NCI-H1417 treated with DMSO at 0.1 percent for 48 hours (cell line): Measurements from ENCODE around the gene TNNT1.

Experiments used
- DNase-seq: peaks from one replicate; lab custom pipeline; 2025; lab: John Stamatoyannopoulos, UW

Gene TNNT1

DNA sequence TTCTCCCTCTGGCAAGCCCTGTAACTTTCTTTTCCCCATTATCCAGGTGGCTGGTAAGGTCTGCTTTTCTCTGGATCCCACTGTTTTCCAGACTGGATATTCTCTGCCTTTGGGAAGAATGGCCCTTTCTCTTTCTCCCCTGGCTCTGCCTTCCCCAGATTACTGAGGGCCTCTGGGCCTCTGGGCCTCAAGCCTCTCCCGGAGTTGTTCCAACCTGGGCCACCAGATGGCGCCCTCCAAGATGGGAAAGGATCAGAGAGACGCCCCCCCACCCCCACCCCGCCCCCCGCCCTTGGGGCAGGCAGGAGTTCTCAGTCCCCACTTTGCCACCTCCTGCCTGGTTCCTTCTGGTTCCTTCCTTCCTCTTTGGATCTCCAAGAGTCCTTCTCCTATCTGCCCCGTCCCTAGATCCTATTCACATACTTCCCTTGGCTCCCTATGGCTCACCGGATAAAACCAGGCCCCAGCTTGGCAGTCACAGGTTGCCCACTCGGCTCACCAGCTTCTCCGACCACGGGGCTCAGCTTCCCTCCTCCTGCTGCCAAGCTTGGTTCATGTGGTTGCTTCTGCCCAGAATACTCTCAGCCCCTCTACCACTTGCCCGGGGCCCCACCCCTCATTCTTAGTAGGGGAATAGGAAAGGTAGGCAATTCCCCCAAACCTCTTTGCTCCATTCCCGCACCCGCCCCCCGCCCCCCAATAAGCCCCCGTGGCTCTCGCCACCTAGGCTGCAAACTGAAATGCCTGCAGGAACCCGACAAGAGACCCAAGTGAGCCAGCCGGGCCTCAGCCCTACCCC is 60.3 kb downstream of the TNNT1 start:
- DNase-seq = no peak

DNA sequence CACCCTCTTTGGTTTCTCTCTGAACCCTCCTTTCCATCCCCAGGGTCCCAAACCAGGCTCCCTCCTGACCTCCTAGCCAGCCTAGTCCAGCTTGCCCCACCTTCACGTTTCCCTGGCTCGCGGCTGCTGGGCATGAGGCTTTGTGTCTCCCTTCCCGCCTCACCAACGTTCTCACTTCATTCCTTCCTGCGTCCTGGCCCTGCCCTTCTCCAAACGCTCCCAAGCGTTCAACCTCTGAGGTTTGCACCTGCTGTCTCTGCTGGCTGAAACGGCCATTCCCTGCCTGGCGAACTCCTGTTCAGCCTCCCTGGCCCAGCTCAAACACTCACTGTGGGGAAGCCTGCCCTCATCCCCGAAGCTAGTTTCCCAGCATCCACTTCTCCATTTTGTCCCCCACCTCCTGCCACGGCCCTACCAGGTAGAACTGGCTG is 61.0 kb downstream of the TNNT1 start:
- no peak for DNase-seq

DNA sequence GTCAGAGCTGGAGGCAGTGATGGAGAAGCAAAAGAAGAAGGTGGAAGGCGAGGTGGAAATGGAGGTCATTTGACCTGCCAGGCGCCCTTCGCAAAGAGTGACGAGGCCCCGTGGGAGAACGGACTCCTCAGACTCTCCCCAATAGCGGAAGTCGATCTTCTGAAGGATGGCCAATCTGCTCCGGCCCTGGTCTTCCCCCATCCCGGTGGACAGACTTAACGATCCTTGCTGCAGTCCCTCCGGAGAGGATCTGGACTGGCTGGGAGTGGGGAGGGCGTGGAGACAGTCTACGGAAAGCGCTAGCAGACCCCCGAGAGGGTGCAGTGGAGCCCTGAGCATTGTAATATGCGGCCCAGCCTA is 61.5 kb downstream of the TNNT1 start:
- DNase-seq = no peak

DNA sequence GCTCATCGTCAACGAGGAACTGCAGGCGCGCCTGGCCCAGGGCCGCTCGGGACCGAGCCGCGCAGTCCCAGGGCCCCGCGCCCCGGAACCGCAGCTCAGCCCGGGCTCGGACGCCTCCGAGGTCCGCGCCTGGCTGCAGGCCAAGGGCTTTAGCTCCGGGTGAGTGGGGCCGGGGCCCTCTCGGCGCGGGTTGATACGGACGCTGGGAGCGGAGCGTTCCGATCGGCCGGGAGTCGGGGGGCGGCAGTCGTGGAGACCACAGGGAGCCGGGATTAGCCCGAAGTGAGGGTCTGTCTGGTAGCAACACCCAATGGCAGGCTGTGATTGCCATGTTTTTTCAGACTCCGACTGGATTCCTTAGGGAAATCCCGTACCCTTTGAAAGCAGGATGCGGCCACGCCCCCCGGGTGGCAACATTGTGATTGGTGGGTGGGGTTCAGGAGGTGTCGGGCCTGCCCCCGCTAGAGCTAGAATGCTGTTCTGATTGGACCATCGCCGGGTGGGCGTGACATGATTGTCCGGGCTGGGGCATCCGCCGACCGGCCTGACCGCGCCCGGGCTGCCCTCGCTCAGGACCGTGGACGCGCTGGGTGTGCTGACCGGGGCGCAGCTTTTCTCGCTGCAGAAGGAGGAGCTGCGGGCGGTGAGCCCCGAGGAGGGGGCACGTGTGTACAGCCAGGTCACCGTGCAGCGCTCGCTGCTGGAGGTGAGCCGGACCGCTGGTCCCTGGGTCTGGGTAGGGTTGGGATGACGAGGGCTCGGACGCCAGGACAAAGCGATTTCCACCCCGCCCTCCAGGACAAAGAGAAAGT is 62.1 kb downstream of the TNNT1 start:
- DNase-seq = no peak

DNA sequence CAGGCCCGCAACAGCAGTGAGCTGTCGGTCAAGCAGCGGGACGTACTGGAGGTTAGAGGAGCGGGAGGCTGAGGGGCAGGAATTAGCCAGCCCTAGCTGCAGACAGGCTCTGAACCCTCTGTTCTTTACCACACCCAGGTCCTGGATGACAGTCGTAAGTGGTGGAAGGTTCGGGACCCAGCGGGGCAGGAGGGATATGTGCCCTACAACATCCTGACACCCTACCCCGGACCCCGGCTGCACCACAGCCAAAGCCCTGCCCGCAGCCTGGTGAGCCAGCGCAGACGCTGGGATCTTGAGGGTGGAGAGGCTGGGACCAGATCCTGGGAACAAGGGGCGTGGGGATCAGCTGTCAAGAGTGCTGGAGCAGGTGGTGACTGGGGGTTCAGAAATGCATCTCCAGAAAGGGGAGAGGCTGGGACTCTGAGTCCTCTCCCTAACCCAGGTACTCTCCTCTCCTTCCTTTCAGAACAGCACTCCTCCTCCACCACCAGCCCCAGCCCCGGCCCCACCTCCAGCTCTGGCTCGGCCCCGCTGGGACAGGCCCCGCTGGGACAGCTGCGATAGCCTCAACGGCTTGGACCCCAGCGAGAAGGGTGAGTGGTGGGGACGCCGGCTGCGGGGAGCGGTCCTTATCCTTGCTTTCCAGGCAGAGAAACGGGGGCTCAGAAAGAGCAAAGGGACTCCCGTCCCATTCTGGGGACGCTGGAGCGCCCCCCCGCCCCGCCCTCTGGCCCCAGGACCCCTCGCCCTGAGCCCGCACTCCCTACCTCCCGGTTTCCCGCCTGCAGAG is 62.9 kb downstream of the TNNT1 start:
- no peak for DNase-seq

DNA sequence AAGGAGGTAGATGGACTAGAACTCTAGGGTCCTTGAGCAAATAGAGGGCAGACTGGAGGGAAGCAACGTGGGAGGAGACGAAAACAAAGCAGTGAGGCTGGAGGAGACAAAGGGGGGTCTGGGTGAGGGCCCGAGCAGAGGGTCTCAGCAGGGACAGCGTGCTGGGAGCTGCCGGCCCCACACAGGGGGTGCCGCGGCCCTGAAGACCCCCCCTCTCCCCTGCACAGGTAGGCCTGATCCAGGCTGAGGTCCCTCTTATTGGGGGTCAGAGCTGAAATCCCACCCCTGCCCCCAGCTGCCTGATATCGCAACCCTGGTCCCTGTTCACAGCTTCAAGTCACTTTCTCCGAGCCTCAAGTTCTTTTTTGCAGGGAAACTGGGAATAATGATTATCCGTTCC is 64.6 kb downstream of the TNNT1 start:
- DNase-seq = no peak

DNA sequence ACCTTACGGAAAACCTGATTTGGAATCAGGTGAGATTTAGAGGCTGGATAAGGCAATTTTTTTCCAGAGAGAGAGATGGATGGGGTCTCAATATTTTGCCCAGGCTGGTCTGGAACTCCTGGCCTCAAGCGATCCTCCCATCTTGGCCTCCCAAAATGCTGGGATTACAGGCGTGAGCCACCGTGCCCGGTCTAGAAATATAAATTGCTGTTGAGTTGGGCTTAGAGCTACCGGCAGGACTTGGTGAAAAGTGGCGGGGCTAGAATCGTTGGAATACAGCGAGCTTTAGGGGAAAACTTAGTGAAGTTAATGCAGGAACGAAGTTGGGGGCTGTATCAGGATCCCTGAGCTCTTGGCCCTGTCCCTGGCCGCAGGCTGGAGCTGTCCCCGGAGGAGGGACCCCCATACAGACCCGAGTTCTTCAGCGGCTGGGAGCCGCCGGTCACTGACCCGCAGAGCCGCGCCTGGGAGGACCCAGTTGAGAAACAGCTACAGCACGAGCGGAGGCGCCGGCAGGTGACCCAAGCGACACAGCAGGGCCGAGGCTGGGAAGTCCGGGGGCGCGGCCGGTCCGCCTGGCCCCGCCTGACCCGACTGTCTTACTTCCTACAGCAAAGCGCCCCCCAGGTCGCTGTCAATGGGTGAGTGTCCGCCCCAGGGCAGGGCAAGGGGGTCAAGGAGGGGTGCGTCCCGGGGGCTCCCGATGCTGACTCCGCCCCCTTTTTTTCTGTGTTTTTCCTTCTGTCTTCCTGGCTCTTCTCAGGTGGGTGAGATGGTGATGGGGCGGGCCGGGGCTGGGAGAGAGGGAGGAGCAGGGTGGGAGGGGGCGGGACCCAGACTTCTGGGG is 65.8 kb downstream of the TNNT1 start:
- no peak for DNase-seq
